ENCODE results near the gene MYH10.

- TF ChIP-seq EZH2 (IDR thresholded peaks at IDR 0.05; ENCODE audit: insufficient read depth, poor library complexity, severe bottlenecking) (no peak), EZH2phosphoT487 (IDR thresholded peaks at IDR 0.05; ENCODE audit: insufficient read depth, low read depth) (no peak)
Observed at GRCh38 chr17:8673612-8674011, 43.1 kb upstream of the MYH10 start.
